NCI-H2107 (cell line): ENCODE measurements around the gene TECPR1.

Experiments used
- DNase-seq: peaks from one replicate; lab custom pipeline; 2025; lab: John Stamatoyannopoulos, UW

Gene TECPR1

DNA sequence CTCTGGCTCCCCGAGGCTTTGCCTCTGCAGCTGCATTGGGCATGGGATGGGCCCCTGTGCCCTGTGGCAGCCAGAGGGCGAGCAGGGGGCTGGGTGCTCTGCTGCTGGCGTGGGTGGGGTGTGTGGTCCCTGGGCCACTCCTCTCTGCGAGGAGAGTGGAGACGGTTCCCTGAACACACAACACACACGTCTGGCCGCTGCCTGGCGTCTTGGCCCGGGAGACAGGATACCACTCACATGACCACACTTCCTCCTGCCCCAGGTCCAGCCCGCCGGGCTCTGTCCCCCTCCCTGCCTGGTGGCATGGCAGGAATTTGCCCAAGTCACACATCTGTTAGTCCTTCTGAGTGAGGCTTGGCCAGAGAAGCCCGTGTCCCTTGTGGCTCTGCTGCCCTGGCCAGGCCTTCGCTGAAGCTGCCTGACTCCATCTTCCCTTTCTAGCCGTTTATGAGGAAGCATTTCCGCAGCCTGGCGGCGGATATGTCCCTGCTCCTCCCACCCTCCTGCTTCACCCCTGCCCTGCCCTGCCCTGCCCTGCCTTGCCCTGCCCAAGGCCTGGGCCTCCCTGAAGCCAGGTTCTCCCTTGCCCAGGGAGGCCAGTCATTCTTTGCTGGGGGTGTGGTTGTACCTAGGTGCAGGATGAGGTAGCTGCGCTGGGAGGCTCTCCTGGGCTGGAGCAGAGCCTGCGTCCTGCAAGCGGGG, 32.5 kb upstream of the TECPR1 start:
- no peak for DNase-seq

DNA sequence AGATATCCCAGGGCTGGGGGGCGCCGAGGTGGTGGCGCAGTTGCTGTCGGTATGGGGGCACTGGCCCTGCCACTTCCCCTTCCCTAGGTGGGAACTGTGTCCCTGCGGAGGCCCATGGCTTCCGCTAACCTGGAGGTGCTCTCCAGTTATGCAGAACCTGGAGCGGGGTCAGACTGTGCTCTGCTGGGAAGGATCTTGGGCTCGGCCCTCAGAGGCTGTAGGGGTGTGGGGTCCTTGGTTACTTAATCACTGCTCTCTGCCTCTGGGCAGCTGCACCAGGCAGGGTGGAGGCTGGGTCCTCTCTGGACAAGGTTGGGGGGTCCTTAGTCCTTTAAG, 31.8 kb upstream of the TECPR1 start:
- DNase-seq: no peak

DNA sequence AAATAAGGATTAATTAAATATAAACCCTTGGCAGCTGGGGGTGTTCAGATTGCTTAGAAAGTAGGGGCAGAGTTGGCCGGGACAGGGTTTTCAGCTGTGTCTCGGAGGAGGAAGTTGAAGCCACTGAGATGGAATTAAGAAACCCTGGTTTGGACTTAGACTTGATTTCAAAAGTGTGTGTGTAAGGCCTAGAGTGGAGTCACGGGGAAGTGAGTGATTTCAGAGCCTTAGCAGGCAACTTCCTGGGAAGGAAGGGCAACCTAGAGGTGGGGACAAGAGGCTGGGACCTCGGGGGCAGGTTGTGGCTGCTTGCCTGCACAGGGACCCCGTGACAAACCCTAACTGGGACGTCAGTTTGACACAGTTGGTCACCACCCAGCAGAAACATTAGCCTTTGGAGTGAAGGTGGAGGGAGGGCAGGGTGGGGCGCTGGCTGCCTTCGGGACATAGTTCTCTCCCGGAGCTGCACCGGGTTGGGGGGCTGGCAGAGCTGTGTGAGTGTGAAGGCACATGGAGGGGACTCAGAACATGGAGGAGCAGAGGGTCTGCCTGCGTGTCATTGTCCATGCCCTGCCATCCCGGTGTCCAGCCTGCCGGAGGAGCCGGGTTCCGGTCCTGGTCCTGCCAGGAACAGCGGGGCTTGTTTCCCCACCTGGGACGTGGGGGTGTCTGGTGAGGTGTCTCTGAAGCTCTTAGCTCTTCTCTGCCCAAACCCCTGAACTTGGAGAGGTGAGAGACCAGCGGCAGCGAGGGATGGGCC, 31.3 kb upstream of the TECPR1 start:
- DNase-seq: no peak

DNA sequence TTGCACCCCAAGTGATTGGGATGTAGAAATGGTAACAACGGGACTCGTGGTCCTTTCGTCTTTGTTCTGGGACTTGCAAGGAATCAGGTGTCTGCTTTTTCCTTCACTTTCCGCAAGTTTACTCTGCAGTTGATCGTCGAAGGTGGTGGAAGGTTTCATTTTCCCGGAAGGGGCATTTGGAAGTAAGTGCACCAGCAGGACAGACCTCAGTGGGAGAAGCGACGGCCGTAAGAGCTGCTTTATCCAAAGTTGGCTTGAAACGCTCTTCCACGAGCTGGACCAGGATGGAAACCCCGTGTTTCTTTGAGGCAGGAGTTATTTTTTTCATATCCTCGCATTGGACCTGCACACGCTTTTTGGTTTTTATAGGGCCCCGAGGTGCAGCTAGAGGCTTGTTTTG, 30.7 kb upstream of the TECPR1 start:
- DNase-seq: no peak

DNA sequence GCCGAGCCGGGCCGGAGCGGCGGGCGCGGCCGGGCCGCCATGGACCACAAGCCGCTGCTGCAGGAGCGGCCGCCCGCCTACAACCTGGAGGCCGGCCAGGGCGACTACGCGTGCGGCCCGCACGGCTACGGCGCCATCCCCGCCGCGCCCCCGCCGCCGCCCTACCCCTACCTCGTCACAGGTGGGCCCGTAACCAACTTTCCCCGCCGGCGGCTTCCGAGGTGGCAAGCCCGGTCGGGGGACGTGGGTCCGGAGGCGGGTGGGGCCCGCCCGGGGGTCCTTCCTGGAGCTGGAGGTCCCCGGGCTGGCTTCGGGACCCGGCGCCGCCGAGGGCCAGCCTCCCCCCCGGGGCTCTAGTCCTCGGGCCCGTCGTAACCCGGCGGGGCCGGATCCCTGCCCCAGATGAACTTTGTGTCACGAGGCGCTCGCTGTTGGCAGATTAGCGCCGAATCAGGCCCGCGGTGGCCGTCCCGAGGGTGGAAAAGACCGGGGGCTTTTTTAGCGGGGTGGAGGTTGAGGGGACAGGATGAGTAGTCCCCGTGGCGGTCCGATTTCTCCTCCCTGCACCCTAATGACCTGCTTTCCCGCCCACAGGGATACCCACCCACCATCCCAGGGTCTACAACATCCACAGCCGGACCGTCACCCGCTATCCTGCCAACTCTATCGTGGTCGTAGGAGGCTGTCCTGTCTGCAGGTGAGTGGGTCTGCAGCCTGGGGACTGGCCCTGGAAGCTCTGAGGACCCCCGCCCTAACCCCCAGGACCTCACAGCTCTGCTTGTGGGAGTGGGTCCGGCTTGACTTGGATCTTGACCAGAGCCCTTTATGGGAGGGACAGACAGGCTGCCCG, 29.9 kb upstream of the TECPR1 start:
- DNase-seq: no peak

DNA sequence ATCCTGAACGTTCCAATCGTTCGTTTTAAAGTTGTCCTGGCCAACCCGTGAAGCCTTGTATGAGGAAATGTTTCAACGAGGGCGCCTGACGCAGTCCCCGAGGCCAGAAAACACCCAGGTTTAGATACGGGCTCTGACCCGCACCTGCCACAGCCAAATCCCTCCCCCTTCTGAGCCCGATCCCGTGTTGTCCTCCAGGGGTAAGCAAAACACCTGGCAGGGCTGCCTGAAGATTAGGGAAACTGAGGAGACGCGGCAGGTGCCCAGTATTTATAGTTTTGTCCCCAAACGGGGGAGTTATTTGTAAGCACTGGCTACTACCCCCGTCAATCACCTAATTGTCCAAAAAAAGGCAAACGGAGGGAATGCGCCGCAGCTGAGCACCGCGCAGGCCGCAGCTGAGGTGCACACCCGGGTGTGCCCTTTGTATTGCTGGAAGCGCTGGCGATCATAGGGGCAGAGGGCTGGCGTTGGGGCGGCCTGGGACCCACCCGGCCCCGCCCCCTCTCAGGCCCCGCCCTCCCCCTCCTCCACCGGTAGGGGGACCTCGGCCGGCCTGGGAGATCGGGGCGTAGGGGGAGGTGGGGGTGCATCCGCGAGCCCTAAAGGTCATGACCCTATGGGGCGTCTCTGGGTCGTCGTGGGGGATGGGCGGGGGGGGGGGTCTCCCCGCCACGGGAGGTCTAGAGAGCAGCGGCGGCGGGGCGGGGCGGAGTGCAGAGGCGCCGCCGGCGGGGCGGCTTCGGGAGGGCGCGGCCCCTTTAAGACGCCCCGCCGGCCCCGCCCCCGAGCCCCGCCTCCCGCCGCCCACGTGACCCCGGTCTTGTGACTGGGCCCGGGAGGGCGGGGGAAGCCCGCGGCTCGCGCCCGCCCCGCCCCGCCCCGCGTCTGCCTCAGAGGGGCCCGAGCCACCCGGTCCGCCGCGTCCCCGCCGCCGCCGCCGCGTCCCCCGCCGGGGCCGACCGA, 29.0 kb upstream of the TECPR1 start, which contains the start of gene BRI3:
Gene BRI3, plus strand, starts transcription at position 896 of the 966 bp plus-strand sequence. CDS start 110 bp downstream, outside the sequence.
- peak; percentile 91 for DNase-seq

DNA sequence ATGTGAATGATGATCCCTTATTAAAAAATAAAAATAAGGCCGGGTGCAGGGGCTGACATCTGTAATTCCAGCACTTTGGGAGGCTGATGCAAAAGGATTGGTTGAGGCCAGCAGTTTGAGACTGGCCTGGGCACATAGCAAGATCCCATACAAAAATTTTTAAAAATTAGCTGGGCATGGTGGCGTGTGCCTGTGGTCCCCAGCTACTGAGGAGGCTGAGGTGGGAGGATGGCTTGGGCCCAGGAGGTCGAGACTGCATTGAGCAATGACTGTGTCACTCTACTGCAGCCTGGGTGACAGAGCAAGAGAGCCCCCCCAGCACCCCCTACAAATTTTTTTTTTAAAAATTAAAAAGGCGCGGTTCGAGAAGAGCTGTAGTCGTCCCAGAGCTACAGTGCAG, 28.3 kb upstream of the TECPR1 start:
- no peak for DNase-seq

DNA sequence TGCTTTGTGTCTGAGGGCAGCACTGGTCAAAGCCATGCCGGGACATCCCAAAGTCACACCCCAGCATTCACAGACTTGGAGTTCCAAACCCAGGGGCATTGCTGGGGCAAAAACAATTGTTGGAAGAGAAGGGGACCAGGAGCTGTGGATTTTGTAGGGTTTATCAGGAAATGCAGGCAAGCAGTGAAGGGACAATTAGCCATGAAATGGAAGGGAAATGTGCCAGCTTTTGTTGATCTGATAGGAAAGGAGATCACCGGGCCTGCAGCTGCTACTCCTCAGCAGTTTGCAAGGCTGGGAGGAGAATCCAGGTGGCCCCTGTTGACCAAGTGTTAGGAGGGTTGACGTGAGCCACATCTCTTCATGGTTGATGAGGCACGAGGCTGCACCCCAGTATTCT, 26.9 kb upstream of the TECPR1 start:
- DNase-seq: no peak

DNA sequence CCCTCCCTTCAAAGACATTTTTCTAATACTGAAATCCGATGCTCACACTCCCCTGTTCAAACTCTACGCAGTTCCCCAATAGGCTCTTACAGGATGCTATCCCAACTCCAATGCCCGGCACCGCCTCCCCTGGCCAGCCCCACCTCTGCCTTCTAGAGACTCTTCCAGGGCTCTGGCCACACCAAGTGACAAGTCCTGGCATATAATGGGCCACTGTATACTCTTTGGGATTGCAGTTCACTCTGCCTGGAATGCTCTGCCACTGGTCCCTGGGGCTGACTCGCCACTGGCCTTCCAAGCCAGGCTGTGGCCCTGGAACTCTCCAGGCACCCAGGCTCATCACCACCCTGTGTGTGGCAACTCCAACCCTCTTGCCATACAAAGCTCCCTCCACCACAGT, 26.4 kb upstream of the TECPR1 start:
- no peak for DNase-seq

DNA sequence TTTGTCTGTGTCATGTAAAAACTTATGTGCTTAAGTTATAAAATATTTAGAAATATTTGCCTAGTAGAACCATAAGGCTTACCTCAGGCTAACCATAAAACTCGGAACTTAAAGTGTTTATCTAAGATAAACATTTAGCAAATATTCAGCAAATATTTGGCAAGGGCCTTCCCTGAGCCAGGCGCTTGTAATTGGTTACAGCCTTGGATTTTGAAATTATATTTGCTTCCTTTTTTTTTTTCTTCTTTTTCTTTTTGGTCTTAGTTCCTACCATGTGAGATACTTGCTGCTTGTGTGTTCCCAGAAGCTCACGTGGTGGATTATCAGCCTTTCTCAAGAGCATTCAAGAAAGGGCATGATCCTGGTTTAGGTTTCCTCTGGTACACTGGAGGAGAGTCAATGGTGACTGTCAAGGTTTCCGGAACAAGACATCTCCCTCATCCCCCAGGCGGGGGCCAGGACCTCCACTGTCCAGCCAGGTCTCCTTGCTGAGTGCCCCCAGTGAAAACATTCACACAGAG, 24.3 kb upstream of the TECPR1 start:
- DNase-seq: no peak

DNA sequence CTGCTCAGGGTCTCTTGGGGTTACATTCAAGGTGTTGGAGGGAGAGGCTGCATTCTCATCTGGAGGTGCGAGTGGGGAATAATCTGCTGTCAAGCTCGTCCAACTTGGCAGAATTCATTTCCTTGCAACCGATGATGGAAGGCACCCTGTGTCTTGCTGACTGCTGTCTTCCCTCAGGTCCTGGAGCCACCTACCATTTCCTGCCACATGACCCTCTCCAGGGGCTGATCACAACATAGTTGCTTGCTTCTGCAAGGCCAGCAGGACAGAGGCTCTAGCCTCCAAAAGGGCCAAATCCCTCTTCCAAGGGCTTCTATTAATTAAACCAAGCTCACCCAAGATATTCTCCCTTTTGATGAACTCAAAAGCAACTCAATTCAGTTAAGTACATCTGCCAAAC, 15.3 kb upstream of the TECPR1 start:
- no peak for DNase-seq

DNA sequence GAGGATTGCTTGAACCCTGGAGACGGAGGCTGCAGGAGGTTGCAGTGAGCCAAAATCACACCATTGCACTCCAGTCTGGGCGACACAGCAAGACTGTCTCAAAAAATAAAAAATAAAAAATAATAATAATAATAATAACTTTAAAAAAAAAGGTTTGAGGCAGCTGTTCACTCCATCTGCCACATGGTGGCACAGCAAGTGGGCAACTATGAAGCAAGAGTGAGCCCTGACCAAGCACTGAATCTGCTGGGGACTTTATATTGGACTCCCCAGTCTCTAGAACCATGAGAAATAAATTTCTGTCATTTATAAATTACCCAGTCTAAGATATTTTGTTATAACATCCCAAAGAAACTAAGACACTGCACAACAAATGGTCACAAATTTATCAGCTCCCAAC, 14.8 kb upstream of the TECPR1 start:
- DNase-seq: no peak

DNA sequence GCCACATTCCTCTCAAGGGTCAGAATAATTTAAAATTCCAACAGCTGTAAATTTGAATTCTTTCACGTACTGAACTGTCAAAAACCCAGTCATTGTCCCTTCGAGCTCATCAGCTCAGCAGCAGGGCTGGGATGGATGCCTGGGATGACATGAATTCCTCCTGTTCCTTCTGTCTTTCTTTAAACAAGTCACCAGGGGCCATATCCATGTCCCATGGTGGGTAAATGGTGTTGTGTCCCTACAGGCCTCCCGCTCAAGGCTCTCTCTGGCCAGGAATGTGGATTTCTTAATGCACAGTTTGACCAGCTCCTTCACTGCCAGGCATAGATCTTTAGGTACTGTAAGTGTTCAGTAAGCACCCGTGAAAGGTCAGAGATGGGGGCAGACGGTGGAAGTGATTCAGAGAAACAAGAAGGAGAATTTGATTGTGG, 13.8 kb upstream of the TECPR1 start:
- no peak for DNase-seq

DNA sequence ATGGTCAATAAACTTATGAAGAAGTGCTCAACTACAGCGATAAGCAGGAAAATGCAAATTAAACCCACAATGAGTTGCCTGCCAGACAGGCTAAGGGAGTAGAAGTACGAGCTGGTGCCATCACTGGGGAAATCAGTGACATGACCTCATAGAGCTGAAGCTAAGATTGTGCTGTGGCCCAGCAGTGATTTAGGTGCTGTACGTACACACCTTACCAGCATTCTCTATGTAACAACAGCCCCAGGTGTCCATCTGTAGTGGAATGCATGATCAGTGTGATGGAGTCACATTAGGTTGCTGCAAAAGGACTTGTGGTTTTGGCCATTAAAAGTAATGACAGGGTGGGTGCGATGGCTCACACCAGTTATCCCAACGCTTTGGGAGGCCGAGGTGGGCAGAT, 5.7 kb upstream of the TECPR1 start:
- no peak for DNase-seq

DNA sequence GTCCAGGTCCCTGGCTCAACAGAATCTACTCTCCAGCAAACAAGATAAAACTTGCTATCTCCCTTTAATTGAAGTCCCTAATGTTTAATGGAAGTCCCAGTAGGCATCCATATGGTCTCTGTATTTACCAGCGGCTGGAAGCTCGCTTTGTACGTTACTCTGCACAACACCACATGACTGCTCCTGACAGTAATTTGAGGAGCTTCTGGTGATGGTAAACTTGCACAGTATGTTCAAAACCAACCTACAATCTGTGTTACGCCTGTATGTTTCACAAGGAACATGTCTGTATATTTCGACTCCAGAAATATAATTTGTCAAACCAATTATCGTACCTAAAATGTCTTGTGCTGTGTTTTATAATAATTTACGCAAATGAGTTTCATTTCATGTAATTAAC, 4.4 kb upstream of the TECPR1 start:
- DNase-seq: no peak

DNA sequence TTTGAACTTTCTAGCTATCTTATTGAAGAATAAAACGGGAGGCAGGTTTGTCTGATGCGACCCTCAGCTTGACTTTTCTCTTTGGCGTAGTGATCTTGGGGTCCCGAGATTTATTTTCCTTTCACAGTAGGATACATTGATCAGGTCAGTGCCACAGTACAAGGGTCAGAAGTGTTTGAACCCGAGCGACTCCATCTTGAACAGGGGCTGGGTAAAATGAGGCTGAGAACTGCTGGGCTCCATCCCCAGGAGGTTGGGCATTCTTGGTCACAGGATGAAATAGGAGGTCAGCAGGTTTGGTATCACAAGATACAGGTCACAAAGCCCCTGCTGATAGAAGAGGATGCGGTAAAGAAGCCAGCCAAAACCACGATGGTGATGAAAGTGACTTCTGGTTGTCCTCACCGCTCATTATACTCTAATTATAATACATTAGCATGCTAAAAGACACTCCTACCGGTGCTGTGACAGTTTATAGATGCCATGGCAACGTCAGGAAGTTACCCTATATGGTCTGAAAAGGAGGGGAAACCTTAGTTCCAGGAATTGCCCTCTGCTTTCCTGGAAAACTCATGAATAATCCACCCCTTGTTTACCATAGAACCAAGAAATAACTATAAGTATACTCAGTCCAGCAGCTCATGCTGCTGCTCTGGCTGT, 3.0 kb upstream of the TECPR1 start:
- no peak for DNase-seq

DNA sequence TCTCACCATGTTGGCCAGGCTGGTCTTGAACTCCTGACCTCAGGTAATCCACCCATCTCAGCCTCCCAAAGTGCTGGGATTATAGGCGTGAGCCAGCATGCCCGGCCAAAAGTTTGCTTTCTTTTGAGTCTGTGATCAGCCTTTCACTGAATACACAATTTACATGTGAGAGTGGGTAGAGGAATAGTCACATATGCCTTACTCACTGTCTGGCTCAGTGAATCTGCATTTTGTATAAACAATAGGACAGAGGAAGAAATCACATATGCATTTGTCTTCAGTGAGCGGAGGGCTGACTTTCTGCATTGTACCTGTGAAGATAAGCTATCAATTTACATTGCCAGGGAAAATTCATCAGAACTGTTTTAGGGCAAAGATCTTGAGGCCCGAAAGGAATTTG, 2.5 kb upstream of the TECPR1 start:
- DNase-seq: no peak

DNA sequence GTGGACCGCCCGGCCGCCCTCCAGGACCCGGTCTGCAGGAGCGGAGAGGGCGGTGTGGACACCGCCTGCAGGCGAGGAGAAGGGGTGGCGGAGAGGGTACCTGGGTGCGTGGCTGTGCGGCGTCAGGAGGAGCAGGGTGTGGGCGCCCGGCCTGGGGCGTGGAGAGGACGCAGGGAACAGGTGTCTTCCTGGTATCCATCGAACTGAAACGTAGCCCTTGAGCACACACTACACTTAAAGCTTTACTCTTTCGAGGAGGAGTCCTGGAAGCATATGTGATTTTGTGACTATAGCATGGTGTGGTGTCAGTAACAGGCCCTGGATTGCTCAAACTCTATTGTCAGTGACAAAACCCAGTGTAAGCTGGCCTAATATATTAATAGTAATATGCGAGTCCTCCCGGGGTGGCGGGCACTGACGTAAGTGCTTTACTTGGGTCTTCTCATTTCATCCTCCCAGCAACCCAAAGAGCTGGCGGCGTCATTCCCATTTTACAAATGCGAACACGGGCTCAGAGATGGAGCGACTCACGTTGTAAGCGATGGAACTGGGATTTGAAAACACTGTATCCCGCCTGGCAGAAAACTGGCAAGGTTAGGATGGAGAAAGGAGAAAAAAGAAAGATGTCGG, 508 bp upstream of the TECPR1 start:
- no peak for DNase-seq

DNA sequence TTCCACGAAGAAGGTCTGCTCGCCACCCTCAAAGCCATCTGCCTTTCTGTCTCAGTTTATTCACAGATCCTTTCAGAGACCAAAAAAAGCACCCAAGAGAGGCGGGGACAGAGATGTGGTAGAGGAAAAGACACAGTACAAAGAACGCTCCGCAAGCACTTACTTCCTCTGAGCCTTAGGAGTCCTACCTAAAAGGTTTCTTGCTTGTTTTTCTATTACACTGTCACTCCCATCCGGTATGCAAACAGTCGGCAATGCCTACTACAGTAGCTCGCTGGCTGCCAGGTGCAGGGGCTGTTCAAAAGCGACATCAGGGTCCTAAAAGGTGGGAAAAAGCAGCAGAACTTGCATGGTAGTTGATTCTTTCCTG, 816 bp downstream of the TECPR1 start:
- no peak for DNase-seq

DNA sequence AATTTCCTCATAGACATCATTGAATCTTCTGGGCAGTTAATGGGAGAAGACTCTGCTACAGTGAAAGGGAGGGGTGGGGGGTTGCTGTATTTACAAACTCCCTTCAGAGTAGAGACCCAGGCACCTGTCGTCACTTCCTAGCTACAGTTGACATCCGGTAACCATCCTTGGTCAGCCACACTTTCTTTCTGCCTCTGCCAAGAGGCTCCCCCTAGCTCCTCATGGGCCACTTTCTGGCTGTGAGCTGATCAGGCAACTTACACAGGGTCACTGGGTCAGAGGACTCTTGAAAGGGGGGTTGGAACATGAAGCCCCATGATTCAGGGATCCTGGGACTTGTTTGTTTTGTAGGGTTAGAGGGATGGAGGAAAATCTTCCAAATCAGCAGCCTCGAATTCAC, 1.2 kb downstream of the TECPR1 start:
- DNase-seq: no peak

DNA sequence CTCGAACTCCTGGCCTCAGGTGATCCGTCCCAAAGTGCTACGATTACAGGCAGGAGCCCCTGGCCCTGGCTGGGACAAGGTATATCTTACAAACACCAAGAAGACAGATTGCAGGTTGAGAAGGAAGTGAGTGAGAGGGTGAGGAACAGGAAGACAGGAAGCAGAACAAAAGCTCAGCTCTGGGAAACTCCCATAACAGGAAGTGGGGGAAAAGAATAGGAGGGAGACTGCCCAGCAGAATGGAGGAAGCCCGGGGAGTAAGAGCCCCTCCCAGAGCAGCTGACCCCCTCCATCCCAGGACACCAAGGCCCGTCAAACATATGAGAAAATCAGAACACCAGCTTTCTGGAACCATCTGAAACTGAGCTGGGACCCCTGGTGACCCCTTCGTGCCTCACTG, 2.9 kb downstream of the TECPR1 start:
- DNase-seq: no peak
